Right renal cortex interstitium (tissue), 3 donors: ENCODE data around the gene AFAP1L1. TPM values are rescaled to one million over a fixed set of nuclear protein-coding genes. Genes with fewer than 3 reads are reported as not detected.
A peak's percentile ranks its signal among the peaks of the same experiment; 100 is the strongest.

Experiments
- DNase-seq, 3 donors: peaks; one replicate each; pipeline ENCODE4 v3.0.0-alpha.2; 2013; ENCODE audit warnings: low read depth in 3 of 3, low spot score in 2 of 3
- polyA plus RNA-seq, 3 donors: library from polyadenylated mRNA; unstranded; fragments of 120-200 nt; gene quantifications; one replicate each; pipeline ENCODE4 v1.2.1, GENCODE V29; 2013; ENCODE audit not compliant: insufficient read length in 3 of 3

The AFAP1L1 gene
- polyA plus RNA-seq, result 10 to 100 TPM; 17.3 to 18.4 (median 18.3) TPM

DNA sequence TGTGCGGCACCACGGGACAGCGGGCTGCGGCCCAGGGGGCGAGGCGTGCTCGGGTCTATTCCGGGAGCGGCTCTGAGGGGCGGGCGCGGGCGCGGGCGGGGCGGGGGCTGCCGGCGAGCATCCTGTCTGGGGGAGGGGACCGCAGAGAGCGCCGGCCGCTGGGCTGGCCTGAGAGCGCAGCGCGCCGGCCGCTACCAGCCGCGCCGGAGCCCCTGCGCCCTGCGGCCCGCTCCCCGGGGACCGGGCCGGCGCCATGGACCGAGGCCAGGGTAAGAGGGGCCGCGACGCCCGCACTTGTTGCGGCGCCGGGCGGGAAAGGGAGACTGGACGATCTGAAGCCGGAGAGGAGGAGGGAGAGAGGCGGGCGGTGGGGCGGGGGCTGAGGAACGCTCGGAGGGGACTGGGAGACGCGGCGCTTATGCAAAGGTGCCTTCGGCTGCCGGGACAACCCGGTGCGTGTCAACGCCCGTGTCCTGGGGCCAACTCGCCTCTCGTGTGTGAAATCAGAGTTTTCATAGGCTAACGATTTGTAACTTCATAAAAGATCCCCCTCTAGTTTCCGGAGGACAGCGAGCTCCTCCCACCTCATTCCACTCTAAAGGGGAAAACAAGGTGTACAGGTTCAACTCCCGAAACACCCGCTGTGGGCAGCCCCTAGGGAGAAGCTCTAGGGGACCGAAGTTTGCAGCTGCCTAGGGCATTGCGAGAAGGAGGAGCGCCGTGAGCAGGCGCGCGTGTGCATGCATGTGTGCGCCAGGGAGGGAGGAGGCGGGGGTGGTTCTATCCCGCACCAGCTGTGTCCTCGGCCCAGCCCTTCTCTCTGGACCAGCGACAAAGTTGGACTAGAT is at the start of gene AFAP1L1:
Gene AFAP1L1, plus strand, starts transcription at position 144 of the 848 bp plus-strand sequence. Its CDS starts 110 bp downstream, at position 254.
- DNase-seq, result no peak

DNA sequence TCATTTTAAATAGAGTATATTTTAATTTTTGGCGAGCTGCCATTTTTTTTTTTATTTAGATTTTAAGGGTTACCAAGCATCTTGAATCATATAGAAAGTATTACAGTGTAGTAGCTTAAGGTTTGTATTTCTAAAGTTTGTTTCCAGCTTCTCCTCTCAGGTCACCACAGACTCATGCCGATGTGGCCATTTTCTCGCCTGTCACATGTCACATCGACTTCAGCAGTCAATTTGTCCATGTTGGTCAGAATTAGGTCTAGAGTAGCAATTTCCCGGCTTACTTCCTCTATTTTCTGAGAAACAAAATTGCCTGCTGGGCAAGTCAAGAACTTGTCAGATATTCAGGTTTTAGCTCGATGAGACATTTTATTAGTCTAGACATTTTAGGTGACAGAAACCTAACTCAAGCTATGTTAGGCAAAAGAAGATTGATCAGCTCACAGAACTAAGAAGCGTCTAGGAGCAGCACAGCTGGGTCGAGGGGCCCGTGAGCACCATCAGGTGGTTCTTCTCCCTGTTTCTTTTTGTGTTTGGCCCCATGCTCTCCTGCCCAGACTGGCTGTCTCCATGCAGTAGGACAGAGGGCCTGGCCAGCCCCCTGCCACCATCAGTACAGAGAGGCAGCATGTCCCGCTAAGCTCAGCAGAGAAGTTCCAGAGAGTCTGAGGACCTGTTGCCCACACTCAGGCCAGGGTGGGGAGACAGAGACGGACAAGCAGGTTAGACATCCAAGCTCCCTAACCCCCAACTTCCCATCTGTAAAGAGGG is 48.4 kb upstream of the AFAP1L1 start:
- DNase-seq, result no peak

DNA sequence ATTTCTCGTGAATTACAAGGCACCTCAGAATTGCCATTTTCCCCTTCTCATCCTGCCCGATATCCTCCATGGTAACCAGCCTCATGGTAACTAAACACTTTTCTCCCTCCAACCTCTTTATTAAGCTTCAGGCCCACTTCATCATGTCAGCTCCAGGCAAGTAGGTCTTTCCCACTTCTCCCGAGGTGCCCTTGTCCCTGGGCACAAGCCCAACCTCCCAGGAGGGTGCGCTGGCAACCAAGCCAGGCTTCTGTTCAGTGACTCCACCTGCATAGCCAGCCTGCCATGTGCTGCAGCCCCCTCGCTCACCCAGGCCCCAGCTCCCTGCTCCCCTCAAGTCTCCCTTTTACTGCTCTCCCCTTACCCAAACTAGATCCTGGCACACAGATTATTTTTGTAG is 47.4 kb upstream of the AFAP1L1 start:
- no peak for DNase-seq

DNA sequence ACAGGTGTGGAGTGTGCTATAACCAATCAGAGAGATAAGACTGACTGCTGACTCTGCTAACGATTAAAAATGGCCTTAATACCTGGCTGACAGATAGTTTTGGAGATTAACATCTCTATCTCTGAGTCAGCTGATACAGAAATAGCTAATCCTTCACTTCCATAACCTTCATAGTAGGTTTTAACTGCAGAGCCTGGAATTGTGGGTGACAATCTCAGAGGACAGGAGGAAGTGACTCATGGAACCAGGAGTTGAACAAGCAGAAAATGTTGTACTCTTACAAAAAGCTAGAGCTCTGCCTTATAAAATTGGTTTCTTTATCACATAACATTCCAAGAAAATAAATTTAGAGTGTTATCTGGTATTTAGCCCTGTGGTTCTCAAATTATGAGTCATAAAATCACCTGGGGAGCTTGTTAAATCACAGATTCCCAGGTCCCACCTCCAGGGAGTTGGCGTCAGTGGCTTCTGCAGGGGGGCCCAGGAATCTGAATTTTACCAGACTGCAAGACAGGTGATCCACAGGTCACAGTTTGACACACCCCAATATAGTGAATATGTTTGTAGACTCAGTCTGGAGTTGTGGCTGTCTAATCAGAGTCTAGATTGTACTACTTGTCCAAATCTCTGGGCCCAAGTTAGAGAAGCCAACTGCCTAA is 44.4 kb upstream of the AFAP1L1 start:
- DNase-seq, result no peak

DNA sequence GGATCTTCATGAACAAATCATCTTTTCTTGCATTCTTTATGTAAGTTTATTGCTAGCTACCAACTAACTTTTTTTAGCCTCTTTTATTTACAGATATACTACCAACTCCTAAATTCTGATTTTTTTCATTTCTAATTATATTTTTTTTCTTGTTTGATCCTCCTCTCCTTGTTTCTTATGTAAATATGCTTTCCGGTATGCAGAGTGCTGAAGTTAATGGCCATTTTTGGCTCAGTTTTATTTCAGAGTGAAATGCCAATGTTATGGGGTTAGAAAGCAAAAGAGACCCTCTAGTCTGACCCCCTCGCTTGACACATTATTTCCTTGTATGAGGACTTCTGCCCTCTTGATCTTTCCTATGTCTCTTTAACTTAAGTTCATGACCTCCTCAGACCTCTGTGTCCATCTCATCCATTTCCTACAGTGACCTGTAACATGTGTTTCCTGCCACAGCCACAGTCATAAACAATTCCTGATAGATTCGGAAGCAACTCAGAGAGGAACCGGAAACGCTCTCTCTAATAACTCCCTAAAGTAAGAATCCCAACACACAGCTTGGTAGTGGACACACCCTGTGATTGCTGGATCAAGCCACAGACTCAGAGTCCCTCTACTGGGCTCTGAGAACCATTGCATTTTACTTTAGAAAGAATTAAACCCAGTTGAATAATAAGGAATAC is 42.9 kb upstream of the AFAP1L1 start:
- DNase-seq, result peak in 1 of 3 donors; percentile 3

DNA sequence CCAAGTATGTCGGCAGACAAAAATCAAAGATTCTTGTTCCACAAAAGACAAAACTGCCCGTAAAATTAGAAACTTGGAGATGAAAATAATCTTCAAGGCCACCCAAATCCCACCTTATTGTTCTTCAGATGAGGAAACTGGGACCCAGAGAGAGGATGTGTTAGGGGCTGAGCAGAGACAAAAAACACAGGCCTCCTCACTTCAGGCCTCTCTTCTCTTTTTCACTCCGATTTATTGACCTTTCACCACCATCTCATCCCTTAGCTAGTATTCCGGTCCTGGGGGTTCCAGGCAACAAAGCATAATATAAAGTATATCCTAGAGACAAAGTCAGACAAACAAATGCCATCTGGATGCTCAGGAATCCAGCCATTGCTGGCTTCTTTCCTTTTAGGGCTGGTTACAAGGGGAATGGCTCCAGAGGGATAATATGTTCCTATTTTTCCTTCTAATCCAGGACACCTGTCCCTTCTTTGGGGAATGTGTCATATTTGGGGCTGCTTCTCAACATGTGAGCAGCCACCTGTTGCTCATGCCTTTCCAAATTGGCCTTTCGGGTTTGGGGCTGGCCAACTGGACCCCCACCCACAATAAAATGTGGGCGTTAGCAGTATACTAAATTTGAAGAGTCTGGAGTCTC is 42.2 kb upstream of the AFAP1L1 start:
- no peak for DNase-seq

DNA sequence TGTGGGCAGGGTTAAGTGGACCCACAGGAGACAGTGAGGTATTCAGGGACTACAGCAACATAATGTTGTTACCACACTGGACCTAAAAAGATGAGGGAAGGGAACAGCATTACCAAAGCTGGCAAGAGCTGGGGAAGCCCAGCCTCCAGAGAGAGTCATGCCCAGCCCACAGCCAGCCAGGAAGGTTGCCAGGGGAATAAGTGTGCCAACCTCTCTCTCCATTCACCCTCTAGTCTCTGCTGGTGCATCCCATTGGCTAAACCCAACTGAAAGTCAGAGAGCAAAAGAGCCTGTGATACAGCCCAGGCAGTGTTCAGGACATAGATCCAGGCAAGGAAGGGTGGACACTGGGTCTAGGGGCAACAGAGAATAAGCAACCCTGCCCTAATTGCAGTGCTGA is 35.8 kb upstream of the AFAP1L1 start:
- DNase-seq, result no peak

DNA sequence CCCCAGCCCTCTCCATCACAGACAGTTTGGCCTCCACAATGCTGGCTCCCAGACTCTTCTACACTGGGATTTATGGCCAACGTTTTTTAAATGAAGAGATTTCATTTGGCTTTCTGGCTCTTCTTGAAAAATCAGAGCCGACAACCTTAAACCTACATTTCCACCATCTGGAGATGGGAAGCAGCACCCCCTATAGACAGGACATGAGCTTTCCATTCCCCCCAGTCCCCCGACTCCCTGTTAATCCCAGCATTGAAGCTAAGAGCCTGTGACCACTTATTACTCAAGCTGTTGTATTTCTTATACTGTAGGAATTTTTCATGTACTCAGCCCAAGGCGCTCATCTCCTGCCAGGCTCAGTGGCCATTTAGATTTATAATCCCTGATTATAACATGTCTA is 34.0 kb upstream of the AFAP1L1 start:
- no peak for DNase-seq

DNA sequence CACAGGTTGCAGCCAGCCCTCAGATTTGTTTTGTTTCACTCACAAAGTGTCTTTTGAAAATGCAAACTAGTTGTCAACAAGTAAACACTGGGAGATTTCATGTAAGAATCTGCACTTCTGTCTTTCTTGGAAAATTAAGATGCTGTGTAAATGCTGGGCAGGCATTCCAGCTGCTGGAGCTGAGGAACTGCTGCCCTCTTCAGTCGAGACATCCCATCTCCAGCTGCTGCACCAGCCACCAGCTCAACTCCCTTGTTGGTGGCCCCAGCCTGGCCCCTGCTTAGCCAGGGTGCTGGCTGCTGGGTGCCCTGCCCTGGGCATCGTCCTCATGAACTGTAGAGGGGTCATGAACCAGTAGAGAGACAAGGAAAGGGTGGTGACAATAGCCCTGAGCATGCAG is 33.1 kb upstream of the AFAP1L1 start:
- DNase-seq, result no peak

DNA sequence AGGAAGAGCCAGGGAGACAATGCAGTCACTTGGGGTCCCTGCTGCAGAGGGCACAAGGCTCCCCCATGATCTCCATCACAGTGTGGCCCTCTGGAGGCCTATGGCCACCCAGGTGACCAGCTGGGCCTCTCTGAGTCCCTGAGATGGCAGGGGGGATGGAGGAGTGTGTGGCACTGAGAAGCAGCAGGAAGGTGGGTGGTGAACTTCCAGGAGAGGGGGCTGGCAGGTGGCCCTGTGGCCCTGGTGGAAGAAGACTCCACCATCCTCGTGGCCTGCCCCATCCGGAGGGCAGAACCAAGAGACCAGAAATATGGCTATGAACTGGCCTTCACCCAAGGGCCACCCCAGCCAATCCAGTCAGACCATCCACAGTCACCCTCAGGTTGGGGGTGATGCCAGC is 31.7 kb upstream of the AFAP1L1 start:
- DNase-seq, result no peak

DNA sequence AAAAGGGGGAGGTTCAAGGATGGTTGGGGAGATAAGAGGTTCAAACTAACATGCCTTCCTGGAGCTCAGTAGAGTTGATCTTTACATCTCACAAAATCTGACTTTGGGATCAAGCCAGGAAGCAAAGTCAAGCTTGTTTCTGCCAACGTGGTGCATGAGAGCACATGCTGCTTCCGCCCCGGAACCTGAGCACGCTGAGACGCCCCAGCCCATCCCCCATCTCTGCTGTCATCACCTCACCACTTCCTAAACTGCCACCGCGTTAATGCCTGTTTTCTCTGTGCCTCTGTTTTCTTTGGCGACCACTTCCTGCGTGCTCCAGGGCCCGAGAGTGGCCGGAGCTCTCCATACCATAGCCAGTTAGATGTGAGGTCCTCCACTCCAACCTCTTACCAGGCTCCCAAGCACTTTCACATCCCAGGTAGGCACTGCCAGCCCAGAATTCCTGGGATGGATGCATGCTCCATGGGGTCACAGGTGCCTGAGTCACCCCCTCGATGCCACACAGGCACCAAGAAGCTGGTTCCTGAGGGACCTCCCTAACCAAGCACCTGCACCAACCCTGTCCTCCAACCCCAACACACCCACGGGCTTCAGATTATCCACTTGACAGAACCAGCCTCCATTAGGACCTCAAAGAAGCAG is 31.2 kb upstream of the AFAP1L1 start:
- no peak for DNase-seq

DNA sequence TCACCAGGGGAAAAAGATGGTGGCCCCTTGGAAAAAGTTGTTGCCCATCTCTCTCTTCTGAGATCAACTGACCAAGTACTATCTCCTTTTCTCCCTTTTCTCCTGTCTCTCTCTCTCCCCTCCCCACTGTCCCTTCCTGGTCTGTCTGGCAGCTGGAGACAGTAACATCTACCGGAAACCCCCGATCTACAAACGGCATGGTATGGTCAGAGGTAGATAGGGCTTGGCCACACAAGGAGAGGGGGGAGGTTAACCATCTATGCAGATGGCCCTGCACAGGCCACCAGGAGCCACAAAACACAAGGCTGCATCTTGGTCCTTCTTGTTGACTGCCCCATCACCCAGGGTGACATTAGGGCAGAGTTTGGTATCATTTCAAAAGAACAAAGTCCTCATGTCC is 29.3 kb upstream of the AFAP1L1 start:
- DNase-seq, result no peak

DNA sequence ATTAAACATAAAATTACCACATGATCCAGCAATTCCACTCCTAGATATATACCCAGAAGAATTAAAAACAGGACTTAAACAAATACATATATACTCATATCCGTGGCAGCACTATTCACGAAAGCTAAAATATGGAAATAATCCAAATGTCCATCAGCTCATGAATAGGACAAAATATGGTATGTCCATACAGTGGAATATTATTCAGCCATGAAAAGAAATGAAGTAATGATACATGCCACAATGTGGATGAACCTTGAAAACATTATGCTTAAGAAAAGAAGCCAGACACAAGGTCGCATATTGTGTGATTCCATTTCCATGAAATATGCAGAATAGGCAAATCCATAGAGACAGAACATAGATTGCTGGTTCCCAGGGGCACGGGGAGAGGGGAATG is 24.8 kb upstream of the AFAP1L1 start:
- no peak for DNase-seq

DNA sequence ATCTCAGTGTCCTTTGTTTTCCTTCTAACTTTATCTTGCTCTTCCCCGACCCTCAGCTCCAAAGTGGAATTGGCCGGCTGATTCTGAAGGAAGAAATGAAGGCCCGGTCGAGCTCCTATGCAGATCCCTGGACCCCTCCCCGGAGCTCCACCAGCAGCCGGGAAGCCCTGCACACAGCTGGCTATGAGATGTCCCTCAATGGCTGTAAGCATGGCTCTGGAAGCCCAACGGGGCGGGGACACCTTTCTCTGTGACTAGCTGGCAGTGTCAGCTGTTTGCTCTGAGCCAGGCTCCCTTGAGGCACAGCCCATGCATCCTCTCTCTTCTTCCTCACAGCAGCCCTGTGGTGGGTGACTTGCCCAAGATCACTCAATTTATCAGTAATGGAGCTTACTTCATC is 23.9 kb upstream of the AFAP1L1 start:
- no peak for DNase-seq

DNA sequence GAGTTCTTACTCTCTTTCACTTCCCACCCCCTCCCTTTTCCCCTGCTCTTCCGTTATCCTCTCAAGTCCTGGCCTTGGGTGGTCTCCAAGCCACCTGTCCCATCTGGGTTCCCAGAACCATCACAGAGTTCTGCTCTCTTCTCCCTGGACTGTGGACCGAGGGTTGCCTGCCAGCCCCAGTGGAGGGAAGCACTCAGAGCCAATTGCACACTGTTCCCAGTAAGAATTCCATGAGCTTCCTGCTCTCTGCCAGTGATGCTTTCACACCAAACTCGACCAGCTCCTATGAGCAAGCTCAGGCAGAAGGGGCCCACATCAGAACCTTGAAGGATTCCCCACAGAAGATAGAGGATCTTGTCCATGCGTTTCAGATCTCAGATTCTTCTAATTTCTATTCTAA is 20.1 kb upstream of the AFAP1L1 start:
- no peak for DNase-seq

DNA sequence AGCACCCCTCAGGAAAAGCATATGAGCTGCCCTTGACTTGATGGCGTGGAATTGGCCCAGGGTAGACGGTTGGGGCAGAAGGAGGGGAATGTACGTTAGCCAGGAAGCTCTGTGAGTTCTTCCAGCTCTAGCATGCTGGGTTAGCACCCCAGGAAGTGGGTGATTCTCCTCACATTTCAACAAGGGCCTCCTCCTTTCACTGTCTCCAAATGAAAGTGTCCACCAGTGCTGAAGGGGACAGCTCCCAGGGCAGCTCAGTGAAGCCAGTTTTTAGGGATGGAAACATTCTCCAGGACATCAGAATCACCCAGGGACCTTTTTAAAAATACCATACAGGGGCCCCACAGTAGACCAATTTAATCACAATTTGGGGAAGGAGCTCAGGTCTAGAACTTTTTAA is 17.2 kb upstream of the AFAP1L1 start:
- DNase-seq, result no peak

DNA sequence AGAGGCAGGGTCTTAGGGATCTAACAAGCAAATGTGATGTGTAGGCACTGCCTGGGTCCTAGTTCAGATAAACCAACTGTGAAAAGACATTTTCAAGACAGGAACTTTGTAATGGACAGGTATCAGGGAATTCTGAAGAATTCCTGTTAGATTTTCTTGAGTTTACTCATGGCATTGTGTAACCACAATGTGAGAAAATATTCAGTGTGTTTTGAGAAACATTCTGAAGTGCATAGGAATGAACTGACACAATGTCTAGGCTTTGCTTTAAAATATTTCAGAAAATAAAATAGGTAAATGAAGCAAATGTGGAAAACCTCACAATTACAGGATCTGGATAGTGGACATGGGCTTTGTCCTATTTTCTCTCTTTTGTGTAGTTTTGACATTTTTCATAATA is 15.2 kb upstream of the AFAP1L1 start:
- no peak for DNase-seq

DNA sequence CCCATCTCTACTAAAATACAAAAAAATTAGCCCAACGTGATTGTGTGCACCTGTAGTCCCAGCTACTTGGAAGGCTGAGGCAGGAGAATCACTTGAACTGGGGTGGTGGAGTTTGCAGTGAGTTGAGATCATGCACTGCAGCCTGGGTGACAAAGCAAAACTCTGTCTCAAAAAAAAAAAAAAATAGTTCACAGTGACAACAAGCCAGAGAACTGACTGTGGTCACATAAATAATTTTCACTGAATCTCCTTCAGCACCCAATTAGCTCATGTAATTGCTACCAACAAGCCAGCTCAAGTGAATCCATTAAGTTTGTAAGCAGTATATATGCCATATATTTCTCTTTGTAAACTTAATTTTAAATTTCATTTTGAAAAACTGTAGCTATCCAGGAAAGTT is 14.5 kb upstream of the AFAP1L1 start:
- no peak for DNase-seq

DNA sequence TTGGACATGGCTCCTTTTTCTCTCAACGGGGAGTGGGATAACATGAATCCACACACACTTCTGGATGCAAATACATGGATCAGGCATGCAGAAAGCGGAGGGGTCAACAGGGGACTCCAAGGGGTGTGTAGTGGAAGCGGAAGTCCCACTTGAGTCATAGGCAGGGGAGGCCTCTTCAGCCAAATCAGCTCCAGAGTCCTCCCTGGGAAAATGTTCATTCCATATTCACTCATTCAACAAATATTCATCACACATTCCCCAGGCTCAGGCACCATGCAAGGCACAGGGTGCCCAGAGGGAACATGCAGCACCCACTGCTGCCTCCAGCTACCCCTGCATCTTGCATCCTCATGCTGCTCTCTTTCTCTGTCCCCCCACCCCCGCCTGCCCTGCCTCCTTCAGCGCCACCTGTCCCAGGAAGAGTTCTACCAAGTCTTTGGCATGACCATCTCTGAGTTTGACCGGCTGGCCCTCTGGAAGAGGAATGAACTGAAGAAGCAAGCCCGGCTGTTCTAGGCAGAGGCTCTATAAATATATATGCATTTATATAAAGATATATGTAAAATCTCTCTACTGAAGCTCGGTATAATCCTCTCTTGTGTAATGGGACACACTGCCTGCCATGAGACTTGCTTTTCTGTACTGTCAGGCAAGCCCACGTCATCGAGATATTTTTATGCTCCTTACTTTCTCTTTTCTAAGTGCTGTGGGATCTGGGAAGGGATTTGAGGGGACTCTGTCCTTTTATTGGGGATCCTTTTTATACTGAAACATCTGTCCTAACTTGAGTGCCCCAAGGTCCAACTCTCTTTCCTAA is 13.6 kb upstream of the AFAP1L1 start:
- no peak for DNase-seq
